Mesenchymal stem cell (in vitro differentiated cells and primary cell): ENCODE data around the gene KRT39.
A peak's percentile ranks its signal among the peaks of the same experiment; 100 is the strongest.
"Not testable (repeated sequence)": the region's sequence is repeated elsewhere in the genome, so short reads cannot be mapped to it uniquely, and the experiment has no call there.

Experiments used
- DNase-seq: peaks from one replicate; pipeline ENCODE4 v3.0.0-alpha.2; 2013
- H2AFZ ChIP-seq: one replicate; pipeline ENCODE4 v1.6.1; 2013; ENCODE audit warnings: low read depth, mild to moderate bottlenecking, control low read depth, inconsistent platforms, low read length, moderate library complexity
- H2AK5ac ChIP-seq: 2 replicates; pipeline ENCODE4 v1.6.1; 2013; ENCODE audit warnings: low read length, moderate library complexity, mild to moderate bottlenecking, inconsistent platforms; ENCODE audit not compliant: severe bottlenecking
- H2BK120ac ChIP-seq: one replicate; pipeline ENCODE4 v1.6.1; 2013; ENCODE audit warnings: low read depth, mild to moderate bottlenecking, inconsistent platforms, low read length, moderate library complexity
- H2BK12ac ChIP-seq, 2 experiments: one replicate each; pipeline ENCODE4 v1.6.1; 2013; ENCODE audit warnings: inconsistent platforms in 2 of 2, low read length in 2 of 2, mild to moderate bottlenecking in 2 of 2, moderate library complexity in 2 of 2, control low read depth in 1 of 2
- H2BK15ac ChIP-seq: one replicate; pipeline ENCODE4 v1.6.1; 2013; ENCODE audit warnings: mild to moderate bottlenecking, low read depth, inconsistent platforms; ENCODE audit not compliant: poor library complexity, severe bottlenecking
- H2BK5ac ChIP-seq: 2 replicates; pipeline ENCODE4 v1.6.1; 2013; ENCODE audit warnings: low read depth, mild to moderate bottlenecking, low read length, control low read depth, inconsistent platforms; ENCODE audit not compliant: poor library complexity, severe bottlenecking
- H3K14ac ChIP-seq, 2 experiments: one replicate each; pipeline ENCODE4 v1.6.1; 2013; ENCODE audit warnings: inconsistent platforms in 2 of 2, low read length in 2 of 2, control low read depth in 1 of 2, mild to moderate bottlenecking in 1 of 2, moderate library complexity in 1 of 2
- H3K18ac ChIP-seq, 2 experiments: one replicate each; pipeline ENCODE4 v1.6.1; 2013; ENCODE audit warnings: inconsistent platforms in 2 of 2, low read length in 2 of 2, control low read depth in 1 of 2, low read depth in 1 of 2, mild to moderate bottlenecking in 1 of 2
- H3K23ac ChIP-seq, 2 experiments: one replicate each; pipeline ENCODE4 v1.6.1; 2013; ENCODE audit warnings: inconsistent platforms in 2 of 2, low read length in 2 of 2, mild to moderate bottlenecking in 2 of 2, moderate library complexity in 2 of 2, control low read depth in 1 of 2
- H3K27ac ChIP-seq: 2 replicates; pipeline ENCODE4 v1.5.1; 2013; ENCODE audit warnings: mild to moderate bottlenecking, moderate library complexity, low read length, control low read depth, inconsistent platforms; ENCODE audit not compliant: poor library complexity, severe bottlenecking
- H3K27me3 ChIP-seq, 2 experiments: 2 replicates each; pipeline versions ENCODE4 v1.6.1 to v1.7.0; 2013; ENCODE audit warnings: low read length in 2 of 2, mild to moderate bottlenecking in 2 of 2, moderate library complexity in 2 of 2, control low read depth in 1 of 2, inconsistent platforms in 1 of 2; ENCODE audit not compliant: control insufficient read depth in 1 of 2, insufficient read depth in 1 of 2
- H3K36me3 ChIP-seq, 2 experiments: 2 replicates each; pipeline versions ENCODE4 v1.6.1 to v1.7.0; 2013; ENCODE audit warnings: low read length in 2 of 2, control low read depth in 1 of 2, inconsistent platforms in 1 of 2, low read depth in 1 of 2, mild to moderate bottlenecking in 1 of 2; ENCODE audit not compliant: insufficient read depth in 2 of 2, control insufficient read depth in 1 of 2
- H3K4ac ChIP-seq, 2 experiments: one replicate each; pipeline ENCODE4 v1.6.1; 2013; ENCODE audit warnings: inconsistent platforms in 2 of 2, low read length in 2 of 2, mild to moderate bottlenecking in 2 of 2, moderate library complexity in 2 of 2, control low read depth in 1 of 2, low read depth in 1 of 2
- H3K4me1 ChIP-seq: 2 replicates; pipeline ENCODE4 v1.6.1; 2013; ENCODE audit warnings: low read depth, low read length, control low read depth; ENCODE audit not compliant: control insufficient read depth, insufficient read depth
- H3K4me2 ChIP-seq: 2 replicates; pipeline ENCODE4 v1.6.1; 2013; ENCODE audit warnings: low read length, mild to moderate bottlenecking, inconsistent platforms; ENCODE audit not compliant: poor library complexity, severe bottlenecking
- H3K4me3 ChIP-seq, 2 experiments: 2 replicates each; pipeline versions ENCODE4 v1.5.1 to v1.7.0; 2013; ENCODE audit warnings: low read length in 2 of 2, mild to moderate bottlenecking in 2 of 2, control low read depth in 1 of 2, low read depth in 1 of 2; ENCODE audit not compliant: insufficient read depth in 1 of 2
- H3K79me1 ChIP-seq: replicated peaks from 2 replicates; pipeline ENCODE4 v1.6.1; 2013; ENCODE audit warnings: mild to moderate bottlenecking, control low read depth, low read length, inconsistent platforms; ENCODE audit not compliant: poor library complexity, severe bottlenecking
- H3K9ac ChIP-seq: 2 replicates; pipeline ENCODE4 v1.7.0; 2013; ENCODE audit warnings: mild to moderate bottlenecking, low read length, moderate library complexity
- H3K9me3 ChIP-seq: 2 replicates; pipeline ENCODE4 v1.7.0; 2013; ENCODE audit warnings: mild to moderate bottlenecking, low read length; ENCODE audit not compliant: control insufficient read depth
- H4K8ac ChIP-seq: one replicate; pipeline ENCODE4 v1.6.1; 2013; ENCODE audit warnings: inconsistent platforms, mild to moderate bottlenecking, low read length, moderate library complexity
- H4K91ac ChIP-seq: one replicate; pipeline ENCODE4 v1.6.1; 2013; ENCODE audit warnings: mild to moderate bottlenecking, low read length, inconsistent platforms
- WGBS: methylation state at CpG from one replicate; pipeline ENCODE4 v1.1.7; 2013; ENCODE audit warnings: mixed read lengths; 5-methylcytosine and 5-hydroxymethylcytosine counted together

Gene KRT39

DNA sequence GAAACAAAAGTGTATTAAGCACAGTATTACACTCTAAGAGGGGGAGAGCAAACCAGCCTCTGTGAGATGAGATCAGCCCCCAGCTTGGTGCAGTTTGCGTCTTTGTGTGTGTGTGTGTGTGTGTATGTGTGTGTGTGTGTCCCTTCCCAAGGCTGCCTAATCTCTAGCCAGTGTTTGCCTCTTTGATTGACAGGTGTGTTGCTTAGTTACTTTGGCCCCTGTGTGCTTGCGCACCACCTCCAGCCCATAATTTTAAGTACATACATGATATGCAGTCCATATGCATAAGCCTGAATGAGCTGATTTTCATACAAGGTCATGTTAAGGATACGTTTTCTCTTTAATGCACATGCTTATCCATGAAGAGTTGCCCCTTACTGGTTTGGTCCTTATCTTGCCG is 35.0 kb upstream of the KRT39 start:
- Histone ChIP-seq H3K9me3 (no peaks in the 10 kb centered on the region), H2AK5ac (no peak overlapping the region), H3K27me3 (no peaks in the 10 kb centered on the region), H4K91ac (no peak overlapping the region), H3K4ac (no peak overlapping the region), H2BK5ac (no peak overlapping the region), H3K4me3 (no peak overlapping the region), H3K4me1 (no peaks in the 10 kb centered on the region), H3K23ac (no peak overlapping the region), H2BK15ac (no peak overlapping the region), H3K4me2 (no peak overlapping the region), H3K79me1 (no peaks in the 10 kb centered on the region), H2AFZ (no peak overlapping the region), H3K14ac (no peak overlapping the region), H3K18ac (no peak overlapping the region), H3K36me3 (no peaks in the 10 kb centered on the region), H3K27ac (no peak overlapping the region), H2BK120ac (no peak overlapping the region), H4K8ac (no peak overlapping the region), H2BK12ac (no peak overlapping the region), H3K9ac (no peak overlapping the region)
- WGBS, result 94% methylated on average over 4 of the region's 4 CpGs
- DNase-seq, result no peak

DNA sequence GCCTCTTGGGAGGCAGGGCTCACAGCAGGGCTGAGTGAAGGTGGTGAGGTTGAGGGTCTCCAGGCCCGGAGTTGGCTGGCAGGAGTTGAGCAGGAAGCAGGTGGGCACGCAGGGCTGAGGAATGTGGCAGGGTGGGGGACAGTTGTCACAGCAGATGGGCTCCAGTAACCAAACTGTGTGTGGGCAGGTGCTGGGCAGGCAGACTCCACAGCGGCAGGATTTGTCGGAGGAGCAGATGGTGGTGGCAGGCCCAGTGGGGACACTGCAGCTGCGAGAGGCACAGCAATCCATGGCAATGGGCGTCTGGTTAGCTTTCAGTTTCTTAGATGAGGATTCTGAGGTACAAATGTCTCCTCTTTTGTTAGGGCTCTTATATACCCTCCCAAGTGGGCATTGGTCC is 32.8 kb upstream of the KRT39 start, which contains the start of gene KRTAP3-2:
KRTAP3-2 (minus strand) TSS at position 344 of the 400 bp plus-strand sequence; CDS start at position 291, 53 bp downstream.
- not testable (repeated sequence) for H3K9me3 ChIP-seq, H3K18ac ChIP-seq, H2BK5ac ChIP-seq, H3K4me3 ChIP-seq, H3K4me1 ChIP-seq, H4K8ac ChIP-seq, H4K91ac ChIP-seq, H3K27ac ChIP-seq, H3K4me2 ChIP-seq, H3K27me3 ChIP-seq, H3K36me3 ChIP-seq, H2BK12ac ChIP-seq, H2AK5ac ChIP-seq, H3K23ac ChIP-seq, H2BK15ac ChIP-seq, H3K4ac ChIP-seq, H2BK120ac ChIP-seq, H3K9ac ChIP-seq, H3K79me1 ChIP-seq, DNase-seq, H2AFZ ChIP-seq
- 81% methylated on average over 3 of the region's 6 CpGs for WGBS
- H3K14ac ChIP-seq, result peak within 1 kb of the TSS in 1 of 2 experiments; percentile 71

DNA sequence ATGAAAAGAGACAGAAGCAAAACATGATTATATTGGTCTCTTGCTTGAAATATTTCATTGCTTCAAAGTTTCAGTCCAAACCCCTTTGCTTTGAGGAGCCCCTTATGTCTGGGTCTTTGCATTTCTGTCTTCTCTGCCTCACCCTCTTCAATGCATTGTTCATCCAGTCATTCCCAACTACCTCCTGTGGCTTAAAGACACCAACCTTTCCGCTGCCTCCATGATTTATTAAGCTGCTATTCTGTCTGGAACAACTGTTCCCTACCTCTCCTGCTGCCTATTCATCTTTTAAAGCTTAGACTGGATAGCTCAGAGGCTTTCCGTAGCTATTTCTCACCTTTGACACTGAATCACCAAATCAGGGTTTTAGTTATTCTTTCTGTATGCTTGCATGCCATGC is 30.6 kb upstream of the KRT39 start:
- 83% methylated on average over 2 of the region's 2 CpGs for WGBS
- no peak overlapping the region for H3K14ac ChIP-seq
- no peak overlapping the region for H2AK5ac ChIP-seq
- H2BK5ac ChIP-seq, result no peak overlapping the region
- DNase-seq, result no peak
- H4K8ac ChIP-seq, result no peak overlapping the region
- no peak overlapping the region for H3K18ac ChIP-seq
- H2BK120ac ChIP-seq, result no peak overlapping the region
- H3K4me2 ChIP-seq, result no peak overlapping the region
- no peak overlapping the region for H3K23ac ChIP-seq
- no peak overlapping the region for H3K4me3 ChIP-seq
- no peaks in the 10 kb centered on the region for H3K27me3 ChIP-seq
- H2BK12ac ChIP-seq, result no peak overlapping the region
- peaks cover 2% of the 10 kb centered on the region for H3K4me1 ChIP-seq
- H3K79me1 ChIP-seq, result no peaks in the 10 kb centered on the region
- no peak overlapping the region for H3K9ac ChIP-seq
- no peak overlapping the region for H3K27ac ChIP-seq
- no peak overlapping the region for H2AFZ ChIP-seq
- no peaks in the 10 kb centered on the region for H3K36me3 ChIP-seq
- no peaks in the 10 kb centered on the region for H3K9me3 ChIP-seq
- H4K91ac ChIP-seq, result no peak overlapping the region
- H3K4ac ChIP-seq, result no peak overlapping the region
- H2BK15ac ChIP-seq, result no peak overlapping the region

DNA sequence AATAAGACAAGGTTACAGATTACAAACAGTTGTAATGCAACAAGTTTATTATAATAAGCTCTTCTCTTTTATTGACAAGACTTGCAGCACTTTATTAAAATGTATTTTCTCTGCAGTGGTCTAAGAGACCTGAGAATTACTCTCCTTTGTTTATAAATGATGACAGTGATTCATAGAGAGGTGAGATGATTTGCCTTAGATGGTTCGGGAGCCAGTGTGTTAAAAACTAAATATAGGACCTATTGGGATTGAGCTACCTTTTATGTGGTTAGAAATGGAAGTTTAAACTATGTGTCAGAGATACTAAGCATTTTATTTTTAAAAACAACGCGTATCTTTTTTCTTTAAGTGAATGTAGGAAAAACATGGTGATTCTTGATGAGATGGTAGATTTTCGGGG is 30.1 kb upstream of the KRT39 start:
- H4K91ac ChIP-seq, result no peak overlapping the region
- no peaks in the 10 kb centered on the region for H3K79me1 ChIP-seq
- no peak overlapping the region for H3K18ac ChIP-seq
- no peak overlapping the region for H3K27ac ChIP-seq
- no peak overlapping the region for H3K14ac ChIP-seq
- H2BK120ac ChIP-seq, result no peak overlapping the region
- no peak overlapping the region for H2BK12ac ChIP-seq
- H2AK5ac ChIP-seq, result no peak overlapping the region
- no peak for DNase-seq
- no peaks in the 10 kb centered on the region for H3K27me3 ChIP-seq
- no peaks in the 10 kb centered on the region for H3K9me3 ChIP-seq
- peaks cover 2% of the 10 kb centered on the region for H3K4me1 ChIP-seq
- no peak overlapping the region for H4K8ac ChIP-seq
- H2BK5ac ChIP-seq, result no peak overlapping the region
- no peaks in the 10 kb centered on the region for H3K36me3 ChIP-seq
- WGBS, result 57% methylated on average over 1 of the region's 4 CpGs
- H3K9ac ChIP-seq, result no peak overlapping the region
- H3K4ac ChIP-seq, result no peak overlapping the region
- no peak overlapping the region for H2BK15ac ChIP-seq
- no peak overlapping the region for H3K4me2 ChIP-seq
- H3K23ac ChIP-seq, result no peak overlapping the region
- no peak overlapping the region for H3K4me3 ChIP-seq
- H2AFZ ChIP-seq, result no peak overlapping the region
